Measurements from ENCODE around the gene HPS5. TPM values are rescaled to one million over a fixed set of nuclear protein-coding genes. Genes with fewer than 3 reads are reported as not detected.
"Not testable (repeated sequence)": the region's sequence is repeated elsewhere in the genome, so short reads cannot be mapped to it uniquely, and the experiment has no call there.

HPS5 gene
- total RNA-seq, 1 donor from 2014 or later: 14.7 TPM

DNA sequence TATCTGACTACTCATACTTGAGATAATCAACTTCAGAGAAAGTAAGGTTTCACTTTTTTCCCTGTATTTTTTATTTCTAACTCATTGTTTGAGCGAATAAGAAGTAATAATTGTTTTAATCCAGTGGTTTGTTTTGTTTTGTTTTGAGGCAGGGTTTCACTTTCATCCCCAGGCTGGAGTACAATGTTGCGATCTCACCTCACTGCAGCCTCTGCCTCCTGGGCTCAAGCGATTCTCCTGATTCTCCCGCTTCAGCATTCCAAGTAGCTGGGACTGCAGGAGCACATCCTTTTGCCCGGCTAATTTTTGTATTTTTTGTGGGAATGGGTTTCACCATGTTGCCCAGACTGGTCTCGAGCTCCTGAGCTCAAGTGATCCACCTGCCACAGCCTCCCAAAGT, 9.0 kb upstream of the HPS5 start:
- Mint-ChIP-seq H3K4me1 (ENCODE audit: unreplicated experiment) (peaks cover 4% of the 10 kb centered on the region), H3K27me3 (ENCODE audit: unreplicated experiment) (no peaks in the 10 kb centered on the region), H3K36me3 (ENCODE audit: low read depth, unreplicated experiment) (peaks cover 29% of the 10 kb centered on the region), H3K4me3 (ENCODE audit: unreplicated experiment) (no peak overlapping the region), H3K9me3 (ENCODE audit: unreplicated experiment) (no peaks in the 10 kb centered on the region), H3K27ac (ENCODE audit: unreplicated experiment) (no peak overlapping the region)
- no peak for DNase-seq (ENCODE audit: low spot score)
- TF ChIP-seq, protein P1, sequence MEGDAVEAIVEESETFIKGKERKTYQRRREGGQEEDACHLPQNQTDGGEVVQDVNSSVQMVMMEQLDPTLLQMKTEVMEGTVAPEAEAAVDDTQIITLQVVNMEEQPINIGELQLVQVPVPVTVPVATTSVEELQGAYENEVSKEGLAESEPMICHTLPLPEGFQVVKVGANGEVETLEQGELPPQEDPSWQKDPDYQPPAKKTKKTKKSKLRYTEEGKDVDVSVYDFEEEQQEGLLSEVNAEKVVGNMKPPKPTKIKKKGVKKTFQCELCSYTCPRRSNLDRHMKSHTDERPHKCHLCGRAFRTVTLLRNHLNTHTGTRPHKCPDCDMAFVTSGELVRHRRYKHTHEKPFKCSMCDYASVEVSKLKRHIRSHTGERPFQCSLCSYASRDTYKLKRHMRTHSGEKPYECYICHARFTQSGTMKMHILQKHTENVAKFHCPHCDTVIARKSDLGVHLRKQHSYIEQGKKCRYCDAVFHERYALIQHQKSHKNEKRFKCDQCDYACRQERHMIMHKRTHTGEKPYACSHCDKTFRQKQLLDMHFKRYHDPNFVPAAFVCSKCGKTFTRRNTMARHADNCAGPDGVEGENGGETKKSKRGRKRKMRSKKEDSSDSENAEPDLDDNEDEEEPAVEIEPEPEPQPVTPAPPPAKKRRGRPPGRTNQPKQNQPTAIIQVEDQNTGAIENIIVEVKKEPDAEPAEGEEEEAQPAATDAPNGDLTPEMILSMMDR (IDR thresholded peaks at IDR 0.05; ENCODE audit: unreplicated experiment): no peak

DNA sequence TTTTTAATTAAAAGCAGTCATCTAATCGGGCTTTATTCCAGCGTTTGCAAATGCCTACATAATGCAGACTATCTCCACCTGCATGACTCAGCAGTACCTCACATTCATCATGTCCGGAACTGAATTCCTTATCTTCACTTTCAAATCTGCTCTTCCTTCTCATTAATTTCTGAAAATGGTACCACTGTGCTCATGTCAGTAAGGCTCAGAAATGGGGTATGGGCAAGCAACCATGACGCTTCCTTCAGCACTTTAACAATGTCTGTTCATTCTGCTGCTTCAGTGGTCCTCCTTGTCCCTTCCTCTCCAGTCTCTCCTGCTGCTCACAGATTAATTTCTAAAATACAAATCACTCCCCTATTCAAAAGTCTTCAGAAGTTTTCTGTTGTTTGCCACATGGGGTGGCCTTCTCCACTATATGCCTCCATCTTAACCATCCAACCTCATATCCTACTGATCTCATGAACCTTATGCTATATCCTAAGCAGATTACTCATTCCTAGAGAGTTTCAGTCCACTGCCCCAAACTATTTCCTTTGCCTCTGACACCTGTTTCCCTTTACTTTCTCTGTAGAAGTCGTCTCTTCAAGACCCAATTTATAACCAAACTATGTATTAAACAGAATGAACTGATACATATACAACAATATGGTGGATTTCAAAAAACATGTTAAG, 7.4 kb upstream of the HPS5 start:
- peak overlapping the region; percentile 5 for H3K27ac Mint-ChIP-seq (ENCODE audit: unreplicated experiment)
- no peak for DNase-seq (ENCODE audit: low spot score)
- TF ChIP-seq, protein P1 (IDR thresholded peaks at IDR 0.05; ENCODE audit: unreplicated experiment): no peak
- no peaks in the 10 kb centered on the region for H3K27me3 Mint-ChIP-seq (ENCODE audit: unreplicated experiment)
- H3K4me3 Mint-ChIP-seq (ENCODE audit: unreplicated experiment): no peak overlapping the region
- H3K4me1 Mint-ChIP-seq (ENCODE audit: unreplicated experiment): peaks cover 13% of the 10 kb centered on the region
- H3K9me3 Mint-ChIP-seq (ENCODE audit: unreplicated experiment): no peaks in the 10 kb centered on the region
- peaks cover 15% of the 10 kb centered on the region for H3K36me3 Mint-ChIP-seq (ENCODE audit: low read depth, unreplicated experiment)

DNA sequence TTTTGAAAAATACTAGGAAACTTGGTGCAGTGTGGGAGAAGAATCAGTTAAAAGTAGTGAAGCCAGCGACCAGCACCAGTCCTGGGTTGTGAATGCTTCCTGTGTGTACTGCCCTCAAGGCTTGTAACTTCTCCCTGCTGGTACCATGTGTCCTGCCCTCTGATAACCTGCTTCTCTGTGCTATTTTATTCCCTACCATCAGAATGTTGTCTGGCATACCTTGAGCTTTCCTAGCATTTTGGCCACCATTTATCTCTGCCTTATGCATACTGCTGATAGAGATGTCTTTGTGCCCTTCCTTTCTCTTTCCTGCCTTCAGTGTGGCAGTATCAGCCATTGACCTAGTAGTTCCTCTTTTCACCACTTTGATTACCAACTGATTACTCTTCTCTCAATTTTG, 2.4 kb upstream of the HPS5 start:
- peaks cover 5% of the 10 kb centered on the region for H3K36me3 Mint-ChIP-seq (ENCODE audit: low read depth, unreplicated experiment)
- H3K4me3 Mint-ChIP-seq (ENCODE audit: unreplicated experiment): peak overlapping the region; percentile 34
- TF ChIP-seq, protein P1 (IDR thresholded peaks at IDR 0.05; ENCODE audit: unreplicated experiment): no peak
- H3K27ac Mint-ChIP-seq (ENCODE audit: unreplicated experiment): peak overlapping the region; percentile 1
- no peak for DNase-seq (ENCODE audit: low spot score)
- peaks cover 8% of the 10 kb centered on the region for H3K27me3 Mint-ChIP-seq (ENCODE audit: unreplicated experiment)
- H3K4me1 Mint-ChIP-seq (ENCODE audit: unreplicated experiment): peaks cover 45% of the 10 kb centered on the region
- H3K9me3 Mint-ChIP-seq (ENCODE audit: unreplicated experiment): no peaks in the 10 kb centered on the region

- not testable (repeated sequence) for H3K27me3 Mint-ChIP-seq (ENCODE audit: unreplicated experiment); H3K9me3 Mint-ChIP-seq (ENCODE audit: unreplicated experiment); DNase-seq (ENCODE audit: low spot score); H3K36me3 Mint-ChIP-seq (ENCODE audit: low read depth, unreplicated experiment)
- H3K4me1 Mint-ChIP-seq (ENCODE audit: unreplicated experiment): peaks cover 46% of the 10 kb centered on the region
- H3K4me3 Mint-ChIP-seq (ENCODE audit: unreplicated experiment): peak overlapping the region; percentile 100
- H3K27ac Mint-ChIP-seq (ENCODE audit: unreplicated experiment): peak overlapping the region; percentile 100
Observed at GRCh38 chr11:18323881-18324280, 1.9 kb upstream of the HPS5 start.

DNA sequence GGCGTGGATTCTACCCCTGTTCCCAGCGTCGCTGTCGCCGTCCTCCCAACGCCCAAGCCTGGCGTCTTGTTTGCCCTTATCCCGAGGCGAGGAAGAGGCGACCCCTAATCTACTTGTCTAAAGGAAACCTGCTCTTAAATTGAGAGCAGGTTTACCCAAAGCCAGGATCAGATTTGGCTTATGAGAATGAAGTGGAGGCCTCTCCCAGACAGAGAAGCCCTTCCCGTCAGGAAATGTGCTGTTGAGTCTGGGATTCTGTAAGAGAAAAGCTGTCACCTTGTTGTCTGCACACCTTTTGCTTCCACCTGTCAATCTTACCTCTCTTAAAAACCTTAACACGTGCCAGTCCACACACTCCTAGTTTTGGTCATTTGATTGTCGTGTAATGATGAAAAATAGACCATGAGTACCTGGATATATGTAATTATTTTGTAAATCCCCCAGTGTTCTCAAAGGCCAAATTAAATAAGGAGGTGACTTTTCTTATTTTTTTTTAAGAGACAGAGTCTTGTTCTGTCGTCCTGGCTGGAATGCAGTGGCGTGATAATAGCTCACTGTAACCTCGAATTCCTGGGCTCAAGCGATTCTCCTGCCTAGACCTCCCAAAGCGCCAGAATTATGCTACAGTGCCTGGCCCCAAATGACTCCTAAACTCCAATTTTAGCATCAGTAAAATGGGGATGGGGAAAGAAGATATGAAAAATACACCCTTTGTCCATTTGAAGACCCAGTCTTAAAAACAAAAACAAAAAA, 1.1 kb upstream of the HPS5 start:
- H3K36me3 Mint-ChIP-seq (ENCODE audit: low read depth, unreplicated experiment): peaks cover 3% of the 10 kb centered on the region
- peak overlapping the region; percentile 100 for H3K27ac Mint-ChIP-seq (ENCODE audit: unreplicated experiment)
- DNase-seq (ENCODE audit: low spot score): no peak
- no peaks in the 10 kb centered on the region for H3K9me3 Mint-ChIP-seq (ENCODE audit: unreplicated experiment)
- peak overlapping the region; percentile 100 for H3K4me3 Mint-ChIP-seq (ENCODE audit: unreplicated experiment)
- H3K27me3 Mint-ChIP-seq (ENCODE audit: unreplicated experiment): peaks cover 8% of the 10 kb centered on the region
- TF ChIP-seq, protein P1 (IDR thresholded peaks at IDR 0.05; ENCODE audit: unreplicated experiment): no peak
- H3K4me1 Mint-ChIP-seq (ENCODE audit: unreplicated experiment): peaks cover 46% of the 10 kb centered on the region

Data from endothelial cell (in vitro differentiated cells).